Thoracic aorta (tissue), 2 donors: ENCODE data around the gene DPEP2. TPM values are rescaled to one million over a fixed set of nuclear protein-coding genes. Genes with fewer than 3 reads are reported as not detected.

Experiments used
- ATAC-seq: fragments of 150-250 bp; one replicate; pipeline ENCODE4 v1.8.0; 2017; ENCODE audit warnings: low read depth; ENCODE audit not compliant: insufficient number of reproducible peaks, low FRiP score
- DNase-seq: peaks from one replicate; pipeline ENCODE4 v3.0.0-alpha.2; 2020; ENCODE audit warnings: low spot score
- H3K27ac ChIP-seq, 2 donors: fragments of 200-600 bp; sonication (generic); 1 replicate in 1 of 2; 2 replicates in 1 of 2; pipeline ENCODE4 v1.5.1; 2016; ENCODE audit warnings: mild to moderate bottlenecking in 2 of 2, moderate library complexity in 2 of 2
- H3K27me3 ChIP-seq: fragments of 200-600 bp; sonication (generic); replicated peaks from 2 replicates; pipeline ENCODE4 v1.6.0; 2016; ENCODE audit warnings: mild to moderate bottlenecking; ENCODE audit not compliant: insufficient read depth
- H3K36me3 ChIP-seq: fragments of 200-600 bp; sonication (generic); one replicate; pipeline ENCODE4 v1.5.1; 2016
- H3K4me1 ChIP-seq, 2 donors: fragments of 200-600 bp; sonication (generic); 1 replicate in 1 of 2; 2 replicates in 1 of 2; pipeline versions ENCODE4 v1.5.1 to v1.6.0; 2016; ENCODE audit warnings: low read depth in 2 of 2, mild to moderate bottlenecking in 1 of 2; ENCODE audit not compliant: control insufficient read depth in 1 of 2
- H3K4me3 ChIP-seq: fragments of 200-600 bp; sonication (generic); 2 replicates; pipeline ENCODE4 v1.5.1; 2016; ENCODE audit warnings: mild to moderate bottlenecking
- H3K9me3 ChIP-seq: fragments of 200-600 bp; sonication (generic); 2 replicates; pipeline ENCODE4 v1.5.1; 2016
- total RNA-seq, 2 donors: library from RNA; depleted of rRNA; stranded (reverse); fragments of >200 nt; gene quantifications; one replicate each; pipeline versions ENCODE4 v1.1.0 to v1.2.3, GENCODE V29; 2016
- TF ChIP-seq, protein P1 (sequence below): fragments of 200-600 bp; sonication (generic); IDR thresholded peaks from one replicate; pipeline ENCODE4 v1.5.1; 2019; ENCODE audit warnings: antibody characterized with exemption

Gene DPEP2
- total RNA-seq, 2 donors from 2014 or later, result 0.81 to 6.1 TPM

DNA sequence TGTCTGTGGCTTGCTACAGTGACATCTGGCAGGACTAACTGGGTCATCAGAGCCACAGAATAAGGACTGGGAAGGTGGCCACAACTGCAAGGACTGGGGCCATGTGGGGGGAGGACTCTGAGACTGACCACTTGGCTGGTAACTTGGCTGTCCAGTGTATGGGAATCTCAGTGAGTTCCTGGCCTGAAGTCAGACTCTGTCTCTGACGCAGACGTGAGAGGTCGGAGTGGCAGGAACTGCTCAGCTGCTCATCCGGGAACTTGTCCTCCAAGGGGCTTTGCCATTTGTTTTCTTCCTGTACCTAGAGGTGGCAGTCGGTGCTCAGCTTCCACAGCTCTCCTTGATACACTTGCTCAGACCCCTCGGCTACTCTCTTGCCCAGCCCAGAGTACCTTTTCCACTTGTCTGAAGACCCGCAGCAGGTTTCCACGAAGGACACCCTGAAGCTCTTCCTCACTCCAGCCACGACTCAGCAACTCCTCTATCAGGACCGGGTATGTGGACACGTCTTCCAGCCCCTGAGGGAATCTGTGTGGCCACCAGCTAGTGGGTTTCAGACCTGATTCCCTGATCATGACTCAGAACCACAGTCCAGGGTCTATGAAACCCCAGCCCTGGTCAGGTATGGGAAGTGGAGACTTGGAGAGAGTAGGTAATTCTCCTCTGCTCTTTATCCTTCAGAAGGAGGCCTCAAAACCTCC, 11.7 kb downstream of the DPEP2 start:
- DNase-seq, result no peak

DNA sequence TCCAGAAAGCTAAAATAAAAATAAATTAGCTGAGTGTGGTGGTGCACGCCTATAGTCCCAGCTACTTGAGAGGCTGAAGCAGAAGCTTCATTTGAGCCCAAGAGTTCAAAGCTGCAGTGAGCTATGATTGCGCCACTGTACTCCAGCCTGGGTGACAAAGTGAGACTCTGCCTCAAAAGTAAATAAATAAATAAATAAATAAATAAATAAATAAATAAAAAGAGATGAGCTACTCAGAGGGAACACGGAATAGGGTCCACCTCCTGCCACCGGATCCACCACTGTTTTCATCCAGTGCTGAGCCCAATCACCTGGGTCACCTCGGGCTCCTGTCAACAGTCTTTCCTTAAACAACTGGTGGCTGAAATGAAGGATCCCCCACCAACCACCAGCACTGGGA, 12.3 kb downstream of the DPEP2 start:
- TF ChIP-seq, protein P1, sequence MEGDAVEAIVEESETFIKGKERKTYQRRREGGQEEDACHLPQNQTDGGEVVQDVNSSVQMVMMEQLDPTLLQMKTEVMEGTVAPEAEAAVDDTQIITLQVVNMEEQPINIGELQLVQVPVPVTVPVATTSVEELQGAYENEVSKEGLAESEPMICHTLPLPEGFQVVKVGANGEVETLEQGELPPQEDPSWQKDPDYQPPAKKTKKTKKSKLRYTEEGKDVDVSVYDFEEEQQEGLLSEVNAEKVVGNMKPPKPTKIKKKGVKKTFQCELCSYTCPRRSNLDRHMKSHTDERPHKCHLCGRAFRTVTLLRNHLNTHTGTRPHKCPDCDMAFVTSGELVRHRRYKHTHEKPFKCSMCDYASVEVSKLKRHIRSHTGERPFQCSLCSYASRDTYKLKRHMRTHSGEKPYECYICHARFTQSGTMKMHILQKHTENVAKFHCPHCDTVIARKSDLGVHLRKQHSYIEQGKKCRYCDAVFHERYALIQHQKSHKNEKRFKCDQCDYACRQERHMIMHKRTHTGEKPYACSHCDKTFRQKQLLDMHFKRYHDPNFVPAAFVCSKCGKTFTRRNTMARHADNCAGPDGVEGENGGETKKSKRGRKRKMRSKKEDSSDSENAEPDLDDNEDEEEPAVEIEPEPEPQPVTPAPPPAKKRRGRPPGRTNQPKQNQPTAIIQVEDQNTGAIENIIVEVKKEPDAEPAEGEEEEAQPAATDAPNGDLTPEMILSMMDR, result no peak
- Histone ChIP-seq H3K4me1 (no peaks in the 10 kb centered on the region), H3K36me3 (no peaks in the 10 kb centered on the region), H3K27me3 (no peaks in the 10 kb centered on the region), H3K27ac (no peak overlapping the region), H3K9me3 (no peaks in the 10 kb centered on the region), H3K4me3 (no peak overlapping the region)
- DNase-seq (no peak), ATAC-seq (no peak)

More for the DNA sequence above, 11.7 kb downstream of the DPEP2 start:
- H3K4me3 ChIP-seq, result no peak overlapping the region
- H3K36me3 ChIP-seq, result no peaks in the 10 kb centered on the region
- no peaks in the 10 kb centered on the region for H3K27me3 ChIP-seq
- no peaks in the 10 kb centered on the region for H3K4me1 ChIP-seq
- ATAC-seq, result no peak
- no peak overlapping the region for H3K27ac ChIP-seq
- H3K9me3 ChIP-seq, result no peaks in the 10 kb centered on the region
- TF ChIP-seq, protein P1, result no peak

DNA sequence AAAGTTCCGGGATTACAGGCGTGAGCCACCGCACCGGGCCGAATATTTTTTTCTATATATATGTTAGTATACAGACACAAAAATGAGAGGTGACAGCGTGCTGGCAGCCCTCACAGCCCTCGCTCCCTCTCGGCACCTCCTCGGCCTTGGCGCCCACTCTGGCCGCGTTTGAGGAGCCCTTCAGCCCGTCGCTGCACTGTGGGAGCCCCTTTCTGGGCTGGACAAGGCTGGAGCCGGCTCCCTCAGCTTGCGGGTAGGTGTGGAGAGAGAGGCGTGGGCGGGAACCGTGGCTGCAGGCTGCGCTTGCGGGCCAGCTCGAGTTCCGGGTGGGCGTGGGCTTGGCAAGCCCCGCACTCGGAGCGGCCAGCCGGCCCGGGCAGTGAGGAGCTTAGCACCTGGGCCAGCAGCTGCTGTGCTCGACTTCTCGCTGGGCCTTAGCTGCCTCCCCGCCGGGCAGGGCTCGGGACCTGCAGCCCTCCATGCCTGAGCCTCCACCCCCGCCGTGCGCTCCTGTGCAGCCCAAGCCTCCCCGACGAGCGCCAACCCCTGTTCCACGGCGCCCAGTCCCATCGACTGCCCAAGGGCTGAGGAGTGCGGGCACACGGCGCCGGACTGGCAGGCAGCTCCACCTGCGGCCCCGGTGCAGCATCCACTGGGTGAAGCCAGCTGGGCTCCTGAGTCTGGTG, 17.1 kb downstream of the DPEP2 start:
- TF ChIP-seq, protein P1, result no peak
- ATAC-seq (no peak), DNase-seq (no peak)
- Histone ChIP-seq H3K4me1 (no peaks in the 10 kb centered on the region), H3K36me3 (no peaks in the 10 kb centered on the region), H3K27ac (no peak overlapping the region), H3K4me3 (no peak overlapping the region), H3K9me3 (no peaks in the 10 kb centered on the region), H3K27me3 (no peaks in the 10 kb centered on the region)

DNA sequence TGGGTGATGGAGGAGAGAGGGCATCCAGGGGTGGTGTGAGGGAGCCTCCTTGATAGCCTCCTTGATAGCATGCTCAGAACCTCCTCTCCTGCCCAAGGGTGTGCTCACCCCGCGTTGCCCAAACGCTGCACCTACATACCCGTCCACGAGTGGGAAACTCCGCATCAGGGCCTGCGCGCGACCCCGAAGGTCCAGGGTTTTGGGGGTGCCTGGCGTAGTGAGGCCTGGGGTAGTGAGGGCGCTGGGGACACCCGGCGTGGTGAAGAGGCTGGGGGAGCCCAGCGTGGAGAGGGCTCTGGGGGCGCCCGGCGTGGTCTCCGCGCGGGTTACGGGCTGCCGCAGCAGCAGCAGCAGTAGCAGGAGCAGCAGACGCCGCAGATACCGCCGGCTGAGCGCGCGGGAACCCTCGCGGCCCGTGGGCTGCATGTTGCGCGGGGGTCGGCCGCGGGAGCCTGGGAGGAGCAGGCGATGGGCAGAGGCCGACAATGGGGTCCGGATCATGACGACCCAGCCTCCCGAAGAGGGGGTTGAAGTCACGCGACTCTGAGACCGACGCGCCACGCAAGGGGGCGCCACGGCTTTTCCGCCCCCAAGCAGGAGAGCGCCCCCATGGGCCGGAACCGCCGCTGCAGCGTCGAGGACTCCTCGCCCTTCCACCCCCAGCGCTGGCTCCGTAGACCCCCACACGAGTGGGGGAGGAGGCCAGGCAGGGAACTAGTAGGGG, 19.2 kb downstream of the DPEP2 start, which contains the start of gene DPEP3:
TSS of gene DPEP3 (minus strand) at position 545 of the 724 bp plus-strand sequence. CDS start at position 426, 119 bp downstream.
- no peak within 1 kb of the TSS for H3K4me3 ChIP-seq
- no peaks in the 10 kb centered on the region for H3K4me1 ChIP-seq
- ATAC-seq, result no peak
- no peaks in the 10 kb centered on the region for H3K9me3 ChIP-seq
- H3K36me3 ChIP-seq, result no peaks in the 10 kb centered on the region
- no peak for DNase-seq
- no peak within 1 kb of the TSS for H3K27ac ChIP-seq
- H3K27me3 ChIP-seq, result no peaks in the 10 kb centered on the region
- TF ChIP-seq, protein P1, result no peak
